ENCODE results near the gene PTGES3L. TPM values are rescaled to one million over a fixed set of nuclear protein-coding genes. Genes with fewer than 3 reads are reported as not detected.
A peak's percentile ranks its signal among the peaks of the same experiment; 100 is the strongest.

The PTGES3L gene
- total and polyA plus RNA-seq, 2 of the 13 experiments (the other 11 are each of a cell fraction or from before 2014, with no cell fraction given) = 1.2 to 2.9 TPM

DNA sequence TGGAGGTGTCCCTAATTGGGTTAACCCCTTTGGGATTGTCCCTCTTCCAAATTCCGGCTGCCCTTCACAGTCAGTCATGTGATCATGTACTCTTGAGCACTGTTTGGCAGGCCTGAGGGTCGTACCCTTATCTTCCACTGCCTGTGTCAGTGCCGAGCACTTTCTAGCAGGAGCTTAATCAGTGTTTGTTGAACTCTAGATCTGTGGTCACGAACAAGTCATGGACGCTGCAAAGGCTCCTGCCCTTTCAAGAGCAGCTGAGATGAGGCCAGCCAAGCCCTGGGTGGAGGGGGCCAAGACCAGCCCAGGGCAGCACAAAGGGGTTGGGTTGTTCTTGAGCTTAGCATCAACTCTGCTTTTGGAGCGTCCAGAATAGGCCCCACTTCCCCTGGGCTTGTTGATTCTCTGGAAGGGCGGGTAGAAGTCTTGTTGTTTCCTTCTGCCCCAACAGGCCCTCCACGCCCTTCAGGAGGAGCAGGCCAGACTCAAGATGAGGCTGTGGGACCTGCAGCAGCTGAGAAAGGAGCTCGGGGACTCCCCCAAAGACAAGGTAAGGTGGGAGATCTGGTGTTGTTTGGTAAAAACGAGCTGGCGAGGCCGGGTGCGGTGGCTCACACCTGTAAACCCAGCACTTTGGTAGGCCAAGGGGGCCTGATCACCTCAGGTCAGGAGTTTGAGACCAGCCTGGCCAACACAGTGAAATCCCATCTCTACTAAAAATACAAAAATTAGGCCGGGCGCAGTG, 32.0 kb upstream of the PTGES3L start (continued):
- TF ChIP-seq, protein P1, sequence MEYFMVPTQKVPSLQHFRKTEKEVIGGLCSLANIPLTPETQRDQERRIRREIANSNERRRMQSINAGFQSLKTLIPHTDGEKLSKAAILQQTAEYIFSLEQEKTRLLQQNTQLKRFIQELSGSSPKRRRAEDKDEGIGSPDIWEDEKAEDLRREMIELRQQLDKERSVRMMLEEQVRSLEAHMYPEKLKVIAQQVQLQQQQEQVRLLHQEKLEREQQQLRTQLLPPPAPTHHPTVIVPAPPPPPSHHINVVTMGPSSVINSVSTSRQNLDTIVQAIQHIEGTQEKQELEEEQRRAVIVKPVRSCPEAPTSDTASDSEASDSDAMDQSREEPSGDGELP (IDR thresholded peaks at IDR 0.05; ENCODE audit: borderline replicate concordance, low read depth) = peak; percentile 39; the same call in 1 of the 2 replicates
- TF ChIP-seq PRMT3 (CRISPR knock-in tag; IDR thresholded peaks at IDR 0.05; ENCODE audit: borderline replicate concordance, low read depth) = no peak
- TF ChIP-seq ARID2 (CRISPR knock-in tag; IDR thresholded peaks at IDR 0.05; ENCODE audit: borderline replicate concordance) = no peak
- 0 out of 2 replicates have a peak, but pooled peaks have one; percentile 5 for TF ChIP-seq KLF12 (CRISPR knock-in tag; IDR thresholded peaks at IDR 0.05; ENCODE audit: borderline replicate concordance)
- TF ChIP-seq, protein P2, sequence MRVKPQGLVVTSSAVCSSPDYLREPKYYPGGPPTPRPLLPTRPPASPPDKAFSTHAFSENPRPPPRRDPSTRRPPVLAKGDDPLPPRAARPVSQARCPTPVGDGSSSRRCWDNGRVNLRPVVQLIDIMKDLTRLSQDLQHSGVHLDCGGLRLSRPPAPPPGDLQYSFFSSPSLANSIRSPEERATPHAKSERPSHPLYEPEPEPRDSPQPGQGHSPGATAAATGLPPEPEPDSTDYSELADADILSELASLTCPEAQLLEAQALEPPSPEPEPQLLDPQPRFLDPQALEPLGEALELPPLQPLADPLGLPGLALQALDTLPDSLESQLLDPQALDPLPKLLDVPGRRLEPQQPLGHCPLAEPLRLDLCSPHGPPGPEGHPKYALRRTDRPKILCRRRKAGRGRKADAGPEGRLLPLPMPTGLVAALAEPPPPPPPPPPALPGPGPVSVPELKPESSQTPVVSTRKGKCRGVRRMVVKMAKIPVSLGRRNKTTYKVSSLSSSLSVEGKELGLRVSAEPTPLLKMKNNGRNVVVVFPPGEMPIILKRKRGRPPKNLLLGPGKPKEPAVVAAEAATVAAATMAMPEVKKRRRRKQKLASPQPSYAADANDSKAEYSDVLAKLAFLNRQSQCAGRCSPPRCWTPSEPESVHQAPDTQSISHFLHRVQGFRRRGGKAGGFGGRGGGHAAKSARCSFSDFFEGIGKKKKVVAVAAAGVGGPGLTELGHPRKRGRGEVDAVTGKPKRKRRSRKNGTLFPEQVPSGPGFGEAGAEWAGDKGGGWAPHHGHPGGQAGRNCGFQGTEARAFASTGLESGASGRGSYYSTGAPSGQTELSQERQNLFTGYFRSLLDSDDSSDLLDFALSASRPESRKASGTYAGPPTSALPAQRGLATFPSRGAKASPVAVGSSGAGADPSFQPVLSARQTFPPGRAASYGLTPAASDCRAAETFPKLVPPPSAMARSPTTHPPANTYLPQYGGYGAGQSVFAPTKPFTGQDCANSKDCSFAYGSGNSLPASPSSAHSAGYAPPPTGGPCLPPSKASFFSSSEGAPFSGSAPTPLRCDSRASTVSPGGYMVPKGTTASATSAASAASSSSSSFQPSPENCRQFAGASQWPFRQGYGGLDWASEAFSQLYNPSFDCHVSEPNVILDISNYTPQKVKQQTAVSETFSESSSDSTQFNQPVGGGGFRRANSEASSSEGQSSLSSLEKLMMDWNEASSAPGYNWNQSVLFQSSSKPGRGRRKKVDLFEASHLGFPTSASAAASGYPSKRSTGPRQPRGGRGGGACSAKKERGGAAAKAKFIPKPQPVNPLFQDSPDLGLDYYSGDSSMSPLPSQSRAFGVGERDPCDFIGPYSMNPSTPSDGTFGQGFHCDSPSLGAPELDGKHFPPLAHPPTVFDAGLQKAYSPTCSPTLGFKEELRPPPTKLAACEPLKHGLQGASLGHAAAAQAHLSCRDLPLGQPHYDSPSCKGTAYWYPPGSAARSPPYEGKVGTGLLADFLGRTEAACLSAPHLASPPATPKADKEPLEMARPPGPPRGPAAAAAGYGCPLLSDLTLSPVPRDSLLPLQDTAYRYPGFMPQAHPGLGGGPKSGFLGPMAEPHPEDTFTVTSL (CRISPR knock-in tag; IDR thresholded peaks at IDR 0.05; ENCODE audit: borderline replicate concordance) = no peak
- 0 out of 2 replicates have a peak, but pooled peaks have one; percentile 39 for TF ChIP-seq HIVEP1 (CRISPR knock-in tag; IDR thresholded peaks at IDR 0.05)
- TF ChIP-seq PHF21A (CRISPR knock-in tag; IDR thresholded peaks at IDR 0.05) = no peak
- peak; percentile 49; the same call in 1 of the 2 replicates for TF ChIP-seq ZNF3 (CRISPR knock-in tag; IDR thresholded peaks at IDR 0.05)
- no peak for TF ChIP-seq TSC22D2 (CRISPR knock-in tag; IDR thresholded peaks at IDR 0.05; ENCODE audit: borderline replicate concordance)
- no peak for TF ChIP-seq GABPA (IDR thresholded peaks at IDR 0.05; ENCODE audit: low read depth, low read length)
- no peak for TF ChIP-seq GABPA (CRISPR knock-in tag; IDR thresholded peaks at IDR 0.05; ENCODE audit: low read depth)
- no peak for TF ChIP-seq ZNF780A (CRISPR knock-in tag; IDR thresholded peaks at IDR 0.05)
- TF ChIP-seq, protein P3, sequence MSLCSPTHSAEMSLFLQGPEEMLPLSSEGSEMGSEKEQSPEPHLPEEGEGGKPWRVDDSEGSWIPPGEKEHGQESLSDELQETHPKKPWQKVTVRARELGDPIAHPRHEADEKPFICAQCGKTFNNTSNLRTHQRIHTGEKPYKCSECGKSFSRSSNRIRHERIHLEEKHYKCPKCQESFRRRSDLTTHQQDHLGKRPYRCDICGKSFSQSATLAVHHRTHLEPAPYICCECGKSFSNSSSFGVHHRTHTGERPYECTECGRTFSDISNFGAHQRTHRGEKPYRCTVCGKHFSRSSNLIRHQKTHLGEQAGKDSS (CRISPR knock-in tag; IDR thresholded peaks at IDR 0.05; ENCODE audit: borderline replicate concordance, low read depth) = peak; percentile 98
- no peak for TF ChIP-seq HMGA1 (CRISPR knock-in tag; conservative IDR thresholded peaks at IDR 0.05)
- TF ChIP-seq, protein P4, sequence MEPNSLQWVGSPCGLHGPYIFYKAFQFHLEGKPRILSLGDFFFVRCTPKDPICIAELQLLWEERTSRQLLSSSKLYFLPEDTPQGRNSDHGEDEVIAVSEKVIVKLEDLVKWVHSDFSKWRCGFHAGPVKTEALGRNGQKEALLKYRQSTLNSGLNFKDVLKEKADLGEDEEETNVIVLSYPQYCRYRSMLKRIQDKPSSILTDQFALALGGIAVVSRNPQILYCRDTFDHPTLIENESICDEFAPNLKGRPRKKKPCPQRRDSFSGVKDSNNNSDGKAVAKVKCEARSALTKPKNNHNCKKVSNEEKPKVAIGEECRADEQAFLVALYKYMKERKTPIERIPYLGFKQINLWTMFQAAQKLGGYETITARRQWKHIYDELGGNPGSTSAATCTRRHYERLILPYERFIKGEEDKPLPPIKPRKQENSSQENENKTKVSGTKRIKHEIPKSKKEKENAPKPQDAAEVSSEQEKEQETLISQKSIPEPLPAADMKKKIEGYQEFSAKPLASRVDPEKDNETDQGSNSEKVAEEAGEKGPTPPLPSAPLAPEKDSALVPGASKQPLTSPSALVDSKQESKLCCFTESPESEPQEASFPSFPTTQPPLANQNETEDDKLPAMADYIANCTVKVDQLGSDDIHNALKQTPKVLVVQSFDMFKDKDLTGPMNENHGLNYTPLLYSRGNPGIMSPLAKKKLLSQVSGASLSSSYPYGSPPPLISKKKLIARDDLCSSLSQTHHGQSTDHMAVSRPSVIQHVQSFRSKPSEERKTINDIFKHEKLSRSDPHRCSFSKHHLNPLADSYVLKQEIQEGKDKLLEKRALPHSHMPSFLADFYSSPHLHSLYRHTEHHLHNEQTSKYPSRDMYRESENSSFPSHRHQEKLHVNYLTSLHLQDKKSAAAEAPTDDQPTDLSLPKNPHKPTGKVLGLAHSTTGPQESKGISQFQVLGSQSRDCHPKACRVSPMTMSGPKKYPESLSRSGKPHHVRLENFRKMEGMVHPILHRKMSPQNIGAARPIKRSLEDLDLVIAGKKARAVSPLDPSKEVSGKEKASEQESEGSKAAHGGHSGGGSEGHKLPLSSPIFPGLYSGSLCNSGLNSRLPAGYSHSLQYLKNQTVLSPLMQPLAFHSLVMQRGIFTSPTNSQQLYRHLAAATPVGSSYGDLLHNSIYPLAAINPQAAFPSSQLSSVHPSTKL (CRISPR knock-in tag; IDR thresholded peaks at IDR 0.05) = 0 out of 2 replicates have a peak, but pooled peaks have one; percentile 16
- TF ChIP-seq GATAD2A (CRISPR knock-in tag; IDR thresholded peaks at IDR 0.05) = 0 out of 2 replicates have a peak, but pooled peaks have one; percentile 14
- TF ChIP-seq CBFB (CRISPR knock-in tag; IDR thresholded peaks at IDR 0.05) = 0 out of 2 replicates have a peak, but pooled peaks have one; percentile 34
- TF ChIP-seq HHEX (CRISPR knock-in tag; IDR thresholded peaks at IDR 0.05) = no peak
- TF ChIP-seq KLF6 (CRISPR knock-in tag; IDR thresholded peaks at IDR 0.05) = no peak

All from HepG2 (cell line).